Heart left ventricle (tissue), 16 donors: ENCODE data around the gene LYPD8. TPM values are rescaled to one million over a fixed set of nuclear protein-coding genes. Genes with fewer than 3 reads are reported as not detected.

Experiments
- ATAC-seq, 4 donors: fragments of 200-7000 bp; cut with Tn5 transposase; one replicate each; pipeline ENCODE4 v1.9.1; 2020 to 2022; ENCODE audit warnings: moderate library complexity in 4 of 4, mild to moderate bottlenecking in 3 of 4, moderate number of reproducible peaks in 1 of 4
- DNase-seq, 5 donors: peaks; one replicate each; pipeline ENCODE4 v3.0.0-alpha.2; 2020
- H3K27ac ChIP-seq, 12 donors: fragments of 200-600 bp; sonication (generic) in 4 of 12; one replicate each; pipeline versions ENCODE4 v1.5.0 to v1.8.0; 2016 to 2022; ENCODE audit warnings: mild to moderate bottlenecking in 2 of 12
- H3K27me3 ChIP-seq, 9 donors: fragments of 200-600 bp; sonication (generic) in 2 of 9; one replicate each; pipeline versions ENCODE4 v1.5.1 to v1.8.0; 2016 to 2022; ENCODE audit warnings: mild to moderate bottlenecking in 3 of 9
- H3K36me3 ChIP-seq, 9 donors: fragments of 200-600 bp; sonication (generic) in 2 of 9; one replicate each; pipeline versions ENCODE4 v1.5.0 to v1.8.0; 2018 to 2022; ENCODE audit warnings: mild to moderate bottlenecking in 2 of 9
- H3K4me1 ChIP-seq, 12 donors: fragments of 200-600 bp; sonication (generic) in 4 of 12; one replicate each; pipeline versions ENCODE4 v1.5.0 to v1.8.0; 2016 to 2022; ENCODE audit warnings: mild to moderate bottlenecking in 3 of 12
- H3K4me3 ChIP-seq, 12 donors: fragments of 200-600 bp; sonication (generic) in 4 of 12; one replicate each; pipeline versions ENCODE4 v1.5.0 to v1.8.0; 2017 to 2022; ENCODE audit warnings: mild to moderate bottlenecking in 9 of 12, moderate library complexity in 4 of 12
- H3K9me3 ChIP-seq, 12 donors: fragments of 200-600 bp; sonication (generic) in 4 of 12; one replicate each; pipeline versions ENCODE4 v1.5.0 to v1.8.0; 2016 to 2022; ENCODE audit warnings: mild to moderate bottlenecking in 1 of 12
- POLR2A ChIP-seq, 2 donors: fragments of 450-650 bp; IDR thresholded peaks; one replicate each; pipeline ENCODE4 v1.6.1; 2017; ENCODE audit warnings: antibody characterized with exemption in 2 of 2, mild to moderate bottlenecking in 2 of 2, moderate library complexity in 2 of 2
- WGBS, 4 donors: extraction: QIAGEN DNeasy Blood & Tissue Kit in 2 of 4; methylation state at CpG; one replicate each; pipeline versions ENCODE4 v1.1.5 to v1.1.7; 2013 to 2018; 5-methylcytosine and 5-hydroxymethylcytosine counted together
- intact Hi-C, 10 donors: fragments of 100-400 bp; cut with DNase I; formaldehyde crosslinking; loops; one replicate each; pipeline versions ENCODE4 v1.11.1 to v1.14.2; 2022
- polyA plus RNA-seq, 2 donors: library from polyadenylated mRNA; stranded (reverse); fragments of 200-250 nt; gene quantifications; one replicate each; pipeline ENCODE4 v1.2.3, GENCODE V29; 2013
- total RNA-seq, 9 donors: library from RNA; depleted of rRNA in 2 of 9; stranded (reverse); fragments of >200 nt in 2 of 9; fragmentation: NEBNext Ultra II Directional in 3 of 9; extraction: Animal tissue kit (Norgen Biotek cat#: 25700) in 3 of 9; gene quantifications; one replicate each; pipeline versions ENCODE4 v1.1.0 to v1.2.4, GENCODE V29; 2016 to 2023
- TF ChIP-seq, protein P1 (sequence below), 12 donors: fragments of 200-600 bp; sonication (generic) in 4 of 12; IDR thresholded peaks; one replicate each; pipeline versions ENCODE4 v1.5.0 to v1.8.0; 2018 to 2022; ENCODE audit warnings: antibody characterized with exemption in 12 of 12, mild to moderate bottlenecking in 5 of 12
- donor health status: ischemic (EF 13 %, LVEDD 7.1; RV severe dilation, severe dysfunction).
- donor health status: healthy with polysubstance abuse.
- donor health status: DM: no; HTN: yes; CAD: no.
- donor health status: DM: no; HTN: no; CAD: no.
- donor health status: ischemic (EF 25% LVEDD 6.9; RV normal size, moderate dysfunction).
- donor health status: ischemic (EF 25% LVEDD 5.7; RV mildly dilated, moderate dysfunction).
- donor health status: healthy.
- donor health status: DM: yes; HTN: yes; CAD: no.
- donor health status: ischemic (EF 35%, LVEDD 5.7; RV mildly dilated, moderate dysfunction).
- donor health status: nonischemic (EF 11% LVEDD 7.7; RV severe dilation, severe dysfunction).
- donor health status: DM: yes; HTN: yes; CAD: no.
- donor health status: PGD.
- donor health status: ischemic (EF 29% LVEDD 5.4; RV normal size, mild dysfunction).
- donor health status: nonischemic (EF 23%, LVEDD 6.1; RV moderate dilation, normal function).

LYPD8 gene
- total and polyA plus RNA-seq, 11 donors: not detected

DNA sequence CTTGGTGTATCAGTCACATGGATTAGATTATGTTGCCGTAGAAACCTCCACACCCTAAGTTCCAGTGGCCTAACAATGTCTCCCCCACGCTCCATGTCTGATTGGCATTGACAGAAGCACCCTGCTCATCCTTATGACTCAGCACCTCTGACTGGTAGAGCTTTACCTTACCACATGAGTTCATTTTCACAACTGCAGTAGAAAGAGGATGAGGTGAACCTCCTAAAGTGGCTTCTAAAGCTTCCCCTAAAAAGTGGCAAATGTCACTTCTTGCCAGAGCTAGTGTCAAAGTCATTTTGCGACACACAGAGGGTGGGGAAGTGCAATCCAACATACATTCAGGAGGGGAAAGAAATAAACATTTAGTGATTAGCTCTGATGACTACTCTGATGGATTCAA lies 30.6 kb upstream of the LYPD8 start:
- DNase-seq: no peak
- peaks cover 0 to 10% (median 0%) of the 10 kb centered on the region in 12 donors for H3K4me1 ChIP-seq
- peaks cover 0 to 11% (median 0%) of the 10 kb centered on the region in 9 donors for H3K27me3 ChIP-seq
- peak in 1 of 4 donors; percentile 45 for ATAC-seq
- H3K9me3 ChIP-seq: peaks cover 0 to 5% (median under 1%) of the 10 kb centered on the region in 12 donors
- no peaks in the 10 kb centered on the region for H3K36me3 ChIP-seq
- no peak overlapping the region for H3K27ac ChIP-seq
- no peak overlapping the region for H3K4me3 ChIP-seq
- TF ChIP-seq, protein P1, sequence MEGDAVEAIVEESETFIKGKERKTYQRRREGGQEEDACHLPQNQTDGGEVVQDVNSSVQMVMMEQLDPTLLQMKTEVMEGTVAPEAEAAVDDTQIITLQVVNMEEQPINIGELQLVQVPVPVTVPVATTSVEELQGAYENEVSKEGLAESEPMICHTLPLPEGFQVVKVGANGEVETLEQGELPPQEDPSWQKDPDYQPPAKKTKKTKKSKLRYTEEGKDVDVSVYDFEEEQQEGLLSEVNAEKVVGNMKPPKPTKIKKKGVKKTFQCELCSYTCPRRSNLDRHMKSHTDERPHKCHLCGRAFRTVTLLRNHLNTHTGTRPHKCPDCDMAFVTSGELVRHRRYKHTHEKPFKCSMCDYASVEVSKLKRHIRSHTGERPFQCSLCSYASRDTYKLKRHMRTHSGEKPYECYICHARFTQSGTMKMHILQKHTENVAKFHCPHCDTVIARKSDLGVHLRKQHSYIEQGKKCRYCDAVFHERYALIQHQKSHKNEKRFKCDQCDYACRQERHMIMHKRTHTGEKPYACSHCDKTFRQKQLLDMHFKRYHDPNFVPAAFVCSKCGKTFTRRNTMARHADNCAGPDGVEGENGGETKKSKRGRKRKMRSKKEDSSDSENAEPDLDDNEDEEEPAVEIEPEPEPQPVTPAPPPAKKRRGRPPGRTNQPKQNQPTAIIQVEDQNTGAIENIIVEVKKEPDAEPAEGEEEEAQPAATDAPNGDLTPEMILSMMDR (IDR thresholded peaks at IDR 0.05): no peak
- no peak for TF ChIP-seq POLR2A (IDR thresholded peaks at IDR 0.05)
- intact Hi-C loops: no loop called here
- 62 to 78% (median 72%) methylated on average over 3 of the region's 3 CpGs for WGBS, 4 donors

DNA sequence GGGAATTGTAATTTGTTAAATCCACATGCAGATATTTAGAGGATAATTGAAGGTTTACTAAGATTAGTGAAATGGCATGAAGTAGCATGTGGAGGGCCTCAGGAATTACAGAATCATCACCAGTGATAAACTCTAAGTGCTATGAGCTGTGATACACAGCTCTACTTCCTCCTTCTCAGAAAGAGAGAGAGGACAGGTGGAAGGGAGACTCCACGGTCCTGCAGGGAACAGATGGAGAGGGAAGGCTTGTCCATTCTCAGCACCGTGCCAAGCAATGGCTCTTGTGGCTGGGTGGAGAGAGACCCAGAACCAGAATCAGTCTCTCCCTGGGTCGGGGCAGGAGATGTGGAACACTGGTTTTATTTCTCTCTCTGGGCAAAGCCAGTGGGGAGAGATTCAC lies 27.8 kb upstream of the LYPD8 start:
- Histone ChIP-seq H3K9me3 (peaks cover 0 to 11% (median 5%) of the 10 kb centered on the region in 12 donors), H3K36me3 (no peaks in the 10 kb centered on the region), H3K27me3 (peaks cover 0 to 11% (median 0%) of the 10 kb centered on the region in 9 donors), H3K4me1 (peaks cover 0 to 14% (median 0%) of the 10 kb centered on the region in 12 donors), H3K4me3 (no peak overlapping the region), H3K27ac (no peak overlapping the region)
- intact Hi-C loops: no loop called here
- 54 to 74% (median 57%) methylated on average over 3 of the region's 3 CpGs for WGBS, 4 donors
- no peak for TF ChIP-seq POLR2A (IDR thresholded peaks at IDR 0.05)
- TF ChIP-seq, protein P1 (IDR thresholded peaks at IDR 0.05): no peak
- ATAC-seq: no peak
- DNase-seq: no peak

DNA sequence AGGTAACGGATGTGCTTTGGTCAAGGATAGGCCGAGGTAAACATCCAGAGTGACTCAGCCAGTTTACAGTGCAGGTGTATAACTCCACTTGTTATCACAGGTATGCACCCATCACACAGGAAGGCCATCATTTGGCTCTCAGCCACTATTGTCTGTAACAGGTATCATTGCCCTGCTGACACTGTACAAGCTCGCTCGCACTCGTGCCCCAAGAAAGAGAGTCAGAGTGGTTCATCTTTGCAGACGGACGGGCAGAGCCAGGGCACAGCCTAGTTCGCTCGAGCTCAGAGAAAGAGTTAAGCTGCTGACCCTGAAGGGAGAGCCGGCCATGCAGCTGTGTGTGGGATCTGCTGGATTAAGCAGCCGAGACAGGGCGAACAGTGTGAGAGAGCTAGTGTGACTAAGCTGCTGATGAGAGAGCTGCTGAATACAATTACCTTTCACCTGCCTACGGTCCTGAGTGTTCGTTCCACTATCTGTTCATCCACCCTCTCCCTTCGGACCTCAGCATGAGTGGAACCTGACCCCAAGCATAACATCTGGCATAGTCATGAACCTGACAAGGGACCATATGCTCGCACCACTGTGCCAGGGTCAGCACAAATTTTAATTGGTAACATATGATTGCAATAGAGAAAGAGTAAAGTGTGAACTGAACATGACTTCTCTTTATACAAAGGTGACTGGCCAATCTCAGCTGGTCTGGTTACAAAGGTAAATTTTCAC lies 27.0 kb upstream of the LYPD8 start:
- Histone ChIP-seq H3K4me1 (peaks cover 0 to 17% (median 0%) of the 10 kb centered on the region in 12 donors), H3K27me3 (peaks cover 0 to 11% (median 0%) of the 10 kb centered on the region in 9 donors), H3K9me3 (peaks cover 0 to 11% (median 5%) of the 10 kb centered on the region in 12 donors), H3K36me3 (no peaks in the 10 kb centered on the region), H3K27ac (no peak overlapping the region), H3K4me3 (no peak overlapping the region)
- TF ChIP-seq POLR2A (IDR thresholded peaks at IDR 0.05): no peak
- TF ChIP-seq, protein P1 (IDR thresholded peaks at IDR 0.05): no peak
- intact Hi-C loops: no loop called here
- WGBS, 4 donors: 83 to 86% (median 84%) methylated on average over 14 to 16 of the region's 16 CpGs
- no peak for DNase-seq
- no peak for ATAC-seq

DNA sequence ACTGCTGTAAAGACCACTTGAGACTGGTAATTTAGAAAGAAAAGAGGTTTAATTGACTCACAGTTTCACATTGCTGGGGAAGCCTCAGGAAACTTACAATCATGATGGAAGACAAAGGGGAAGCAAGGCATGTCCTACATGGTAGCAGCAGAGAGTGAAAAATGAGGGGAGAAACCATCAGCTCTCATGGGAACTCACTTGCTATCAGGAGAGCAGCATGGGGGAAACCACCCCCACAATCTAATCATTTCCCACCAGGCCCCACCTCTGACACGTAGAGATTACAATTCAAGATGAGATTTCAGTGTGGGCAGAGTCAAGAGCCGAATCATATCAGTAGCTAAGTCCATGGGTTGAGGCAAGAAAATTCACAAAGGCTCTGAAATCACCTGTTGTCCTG lies 23.8 kb upstream of the LYPD8 start:
- WGBS, 4 donors: 54 to 58% (median 56%) methylated on average over 2 of the region's 2 CpGs
- Histone ChIP-seq H3K27me3 (peaks cover 0 to 11% (median 0%) of the 10 kb centered on the region in 9 donors), H3K36me3 (no peaks in the 10 kb centered on the region), H3K4me1 (peaks cover 0 to 7% (median 0%) of the 10 kb centered on the region in 12 donors), H3K9me3 (peaks cover 0 to 20% (median 13%) of the 10 kb centered on the region in 12 donors), H3K4me3 (no peak overlapping the region), H3K27ac (peak overlapping the region in 1 of 12 donors; percentile 0)
- intact Hi-C loops: no loop called here
- DNase-seq (no peak), ATAC-seq (no peak)
- TF ChIP-seq POLR2A (IDR thresholded peaks at IDR 0.05): no peak
- TF ChIP-seq, protein P1 (IDR thresholded peaks at IDR 0.05): no peak
